Breast epithelium (tissue), 4 donors: ENCODE measurements around the gene CAMK2A. TPM values are rescaled to one million over a fixed set of nuclear protein-coding genes. Genes with fewer than 3 reads are reported as not detected.

Experiments used
- DNase-seq, 2 donors: peaks; one replicate each; pipeline ENCODE4 v3.0.0-alpha.2; 2019; ENCODE audit warnings: low spot score in 2 of 2
- H3K27ac ChIP-seq, 2 donors: fragments of 200-600 bp; sonication (generic) in 1 of 2; one replicate each; pipeline ENCODE4 v1.5.1; 2016 to 2019; ENCODE audit warnings: mild to moderate bottlenecking in 1 of 2
- H3K27me3 ChIP-seq, 2 donors: fragments of 200-600 bp; sonication (generic) in 1 of 2; one replicate each; pipeline versions ENCODE4 v1.5.1 to v1.6.0; 2017 to 2019; ENCODE audit warnings: control low read depth in 1 of 2, mild to moderate bottlenecking in 1 of 2
- H3K36me3 ChIP-seq: fragments of 200-600 bp; one replicate; pipeline ENCODE4 v1.5.1; 2019
- H3K4me1 ChIP-seq, 2 donors: fragments of 200-600 bp; sonication (generic); one replicate each; pipeline ENCODE4 v1.5.1; 2016 to 2019; ENCODE audit warnings: control low read depth in 1 of 2
- H3K4me3 ChIP-seq, 3 donors: fragments of 200-600 bp; sonication (generic); 1 replicate in 2 of 3; 2 replicates in 1 of 3; pipeline ENCODE4 v1.5.1; 2016 to 2019; ENCODE audit warnings: mild to moderate bottlenecking in 3 of 3, moderate library complexity in 2 of 3
- H3K9me3 ChIP-seq, 2 donors: fragments of 200-600 bp; sonication (generic) in 1 of 2; one replicate each; pipeline ENCODE4 v1.5.1; 2016 to 2019; ENCODE audit warnings: control low read depth in 1 of 2
- POLR2A ChIP-seq: fragments of 450-650 bp; IDR thresholded peaks from one replicate; pipeline ENCODE4 v1.6.1; 2016; ENCODE audit warnings: antibody characterized with exemption, mild to moderate bottlenecking, moderate library complexity
- POLR2AphosphoS5 ChIP-seq, 3 donors: sonication (generic); formaldehyde crosslinking; IDR thresholded peaks; one replicate each; pipeline ENCODE4 v1.6.1; 2017; ENCODE audit warnings: antibody characterized with exemption in 3 of 3
- intact Hi-C: fragments of 100-400 bp; cut with DNase I; formaldehyde crosslinking; loops from one replicate; pipeline ENCODE4 v1.15.1; 2023; ENCODE audit warnings: low total_unique reads
- total RNA-seq, 3 donors: library from RNA; depleted of rRNA; stranded (reverse); fragments of >200 nt; gene quantifications; one replicate each; pipeline ENCODE4 v1.1.0, GENCODE V29; 2016
- TF ChIP-seq, protein P1 (sequence below), 3 donors: fragments of 450-650 bp; IDR thresholded peaks; one replicate each; pipeline ENCODE4 v1.5.1; 2016 to 2017; ENCODE audit warnings: antibody characterized with exemption in 3 of 3, mild to moderate bottlenecking in 3 of 3, moderate library complexity in 3 of 3

The CAMK2A gene
- total RNA-seq, 3 donors from 2014 or later: under 0.01 TPM; not detected in 2

DNA sequence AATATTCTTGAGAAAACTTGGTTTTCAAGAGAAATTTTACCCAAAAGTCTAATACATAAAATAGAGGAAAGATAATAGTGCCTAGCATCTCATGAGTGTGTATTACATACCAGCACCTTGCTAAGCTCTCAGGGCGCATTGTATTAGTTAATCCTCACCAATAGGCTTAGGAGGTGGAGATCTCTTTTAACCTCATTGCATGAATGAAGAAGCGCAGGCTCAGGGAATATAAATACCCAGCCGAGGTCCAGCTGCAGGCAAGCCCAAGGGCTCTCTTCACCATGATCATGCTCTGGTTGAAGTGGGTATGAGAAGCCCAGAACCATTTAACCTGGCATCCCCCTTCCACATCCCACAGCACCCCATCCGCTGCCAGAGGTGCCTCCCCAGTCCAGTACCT lies 46.0 kb downstream of the CAMK2A start:
- Histone ChIP-seq H3K27me3 (no peaks in the 10 kb centered on the region), H3K4me1 (no peaks in the 10 kb centered on the region), H3K9me3 (no peaks in the 10 kb centered on the region), H3K27ac (no peak overlapping the region), H3K4me3 (no peak overlapping the region), H3K36me3 (no peaks in the 10 kb centered on the region)
- DNase-seq: no peak
- intact Hi-C loops: no loop called here
- TF ChIP-seq POLR2A (no peak), POLR2AphosphoS5 (IDR thresholded peaks at IDR 0.05) (no peak)
- TF ChIP-seq, protein P1, sequence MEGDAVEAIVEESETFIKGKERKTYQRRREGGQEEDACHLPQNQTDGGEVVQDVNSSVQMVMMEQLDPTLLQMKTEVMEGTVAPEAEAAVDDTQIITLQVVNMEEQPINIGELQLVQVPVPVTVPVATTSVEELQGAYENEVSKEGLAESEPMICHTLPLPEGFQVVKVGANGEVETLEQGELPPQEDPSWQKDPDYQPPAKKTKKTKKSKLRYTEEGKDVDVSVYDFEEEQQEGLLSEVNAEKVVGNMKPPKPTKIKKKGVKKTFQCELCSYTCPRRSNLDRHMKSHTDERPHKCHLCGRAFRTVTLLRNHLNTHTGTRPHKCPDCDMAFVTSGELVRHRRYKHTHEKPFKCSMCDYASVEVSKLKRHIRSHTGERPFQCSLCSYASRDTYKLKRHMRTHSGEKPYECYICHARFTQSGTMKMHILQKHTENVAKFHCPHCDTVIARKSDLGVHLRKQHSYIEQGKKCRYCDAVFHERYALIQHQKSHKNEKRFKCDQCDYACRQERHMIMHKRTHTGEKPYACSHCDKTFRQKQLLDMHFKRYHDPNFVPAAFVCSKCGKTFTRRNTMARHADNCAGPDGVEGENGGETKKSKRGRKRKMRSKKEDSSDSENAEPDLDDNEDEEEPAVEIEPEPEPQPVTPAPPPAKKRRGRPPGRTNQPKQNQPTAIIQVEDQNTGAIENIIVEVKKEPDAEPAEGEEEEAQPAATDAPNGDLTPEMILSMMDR (IDR thresholded peaks at IDR 0.05): no peak

DNA sequence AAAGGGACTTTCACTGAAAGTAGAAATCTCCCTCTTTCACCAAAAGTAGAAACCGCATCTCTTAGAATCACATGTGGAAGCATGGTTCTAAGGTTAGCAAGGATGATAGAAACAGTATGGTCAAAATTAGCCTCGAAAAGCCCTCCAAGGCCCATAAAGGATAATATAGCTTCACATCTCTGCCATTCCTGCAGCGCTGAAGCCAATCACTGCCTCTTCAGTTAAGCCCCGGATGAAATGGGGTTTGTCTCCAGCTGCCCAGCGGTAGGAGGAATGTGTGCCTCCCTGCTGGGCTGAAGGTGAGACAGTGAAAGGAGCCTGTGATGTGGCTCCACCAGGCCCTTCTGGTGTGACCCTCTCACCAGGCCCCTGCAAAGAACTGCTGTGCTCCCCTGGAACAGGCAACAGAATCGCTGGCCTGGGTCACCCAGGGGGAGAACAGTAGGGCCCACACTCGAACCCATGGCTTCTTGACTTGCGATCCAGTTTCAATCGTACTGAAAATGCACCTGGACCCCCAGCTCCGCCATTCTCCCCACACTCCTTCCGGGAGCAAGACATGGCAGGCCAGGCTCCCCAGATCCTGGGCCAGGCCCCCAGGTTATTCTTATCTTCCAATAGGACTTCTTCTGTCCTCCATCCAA lies 47.2 kb downstream of the CAMK2A start:
- Histone ChIP-seq H3K27ac (no peak overlapping the region), H3K27me3 (no peaks in the 10 kb centered on the region), H3K4me3 (no peak overlapping the region), H3K4me1 (no peaks in the 10 kb centered on the region), H3K9me3 (no peaks in the 10 kb centered on the region), H3K36me3 (no peaks in the 10 kb centered on the region)
- TF ChIP-seq, protein P1 (IDR thresholded peaks at IDR 0.05): no peak
- TF ChIP-seq POLR2AphosphoS5 (IDR thresholded peaks at IDR 0.05): no peak
- intact Hi-C loops: no loop called here
- no peak for DNase-seq

DNA sequence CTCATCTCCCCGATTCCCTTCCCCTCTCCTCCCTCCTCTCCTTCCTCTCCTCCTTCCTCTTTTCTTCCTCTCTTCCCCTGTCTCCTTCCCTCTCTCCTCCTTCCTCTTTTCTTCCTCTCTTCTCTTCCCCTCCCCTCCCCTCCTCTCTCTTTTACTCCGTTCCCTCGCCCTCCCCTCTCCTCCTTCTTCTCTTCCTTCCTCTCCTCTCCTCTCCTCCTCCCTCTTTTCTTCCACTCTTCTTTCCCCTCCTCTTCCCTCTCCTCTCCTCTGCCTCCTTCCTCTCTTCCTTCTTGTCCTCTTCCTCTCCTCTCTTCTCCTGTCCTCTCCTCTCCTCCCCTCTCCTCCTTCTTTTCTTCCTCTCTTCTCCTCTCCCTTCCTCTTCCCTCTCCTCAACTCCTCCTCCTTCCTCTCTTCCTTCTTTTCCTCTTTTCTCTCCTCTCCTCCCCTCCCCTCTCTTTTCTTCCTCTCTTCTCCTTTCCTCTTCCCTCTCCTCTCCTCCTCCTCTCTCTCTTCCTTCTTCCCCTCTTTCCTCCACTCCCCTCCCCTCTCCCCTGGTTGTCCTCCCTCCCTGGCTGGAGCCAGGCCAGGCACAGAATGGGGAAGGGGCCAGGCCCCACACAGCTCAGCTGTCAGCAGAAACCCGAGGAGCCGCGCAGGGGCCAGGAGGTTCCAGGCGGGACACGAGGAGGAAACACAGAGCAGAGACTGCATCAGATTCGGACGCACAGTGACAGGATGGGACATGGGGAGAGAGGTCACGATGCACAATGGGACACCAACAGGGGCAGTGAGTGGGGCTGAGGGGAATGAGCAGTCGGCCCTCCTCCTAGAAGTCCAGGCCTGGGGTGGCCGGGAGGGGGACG lies 48.0 kb downstream of the CAMK2A start:
- Histone ChIP-seq H3K36me3 (no peaks in the 10 kb centered on the region), H3K4me3 (no peak overlapping the region), H3K4me1 (no peaks in the 10 kb centered on the region), H3K9me3 (no peaks in the 10 kb centered on the region), H3K27ac (no peak overlapping the region), H3K27me3 (no peaks in the 10 kb centered on the region)
- intact Hi-C loops: no loop called here
- TF ChIP-seq POLR2A (no peak), POLR2AphosphoS5 (IDR thresholded peaks at IDR 0.05) (no peak)
- TF ChIP-seq, protein P1 (IDR thresholded peaks at IDR 0.05): no peak
- no peak for DNase-seq

DNA sequence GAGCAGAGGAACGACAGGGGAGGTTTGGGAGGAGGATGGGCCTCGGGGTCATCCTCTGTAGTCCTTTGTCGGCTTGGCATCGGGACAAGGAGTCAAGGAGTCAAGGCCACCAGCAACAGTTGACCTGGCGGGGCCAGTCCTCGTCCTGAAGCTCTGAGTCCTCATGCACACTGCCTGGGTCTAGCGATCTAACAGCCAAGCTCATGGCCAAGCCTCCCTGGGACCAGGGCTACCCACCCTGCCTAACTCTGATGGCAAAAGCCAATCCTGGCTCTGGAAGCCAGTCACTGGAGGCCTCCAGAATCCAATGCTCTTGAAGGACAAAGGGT lies 49.8 kb downstream of the CAMK2A start:
- Histone ChIP-seq H3K27ac (no peak overlapping the region), H3K9me3 (no peaks in the 10 kb centered on the region), H3K27me3 (no peaks in the 10 kb centered on the region), H3K36me3 (no peaks in the 10 kb centered on the region), H3K4me1 (no peaks in the 10 kb centered on the region), H3K4me3 (no peak overlapping the region)
- TF ChIP-seq, protein P1 (IDR thresholded peaks at IDR 0.05): no peak
- TF ChIP-seq POLR2A (no peak), POLR2AphosphoS5 (IDR thresholded peaks at IDR 0.05) (no peak)
- DNase-seq: no peak
- intact Hi-C loops: no loop called here

DNA sequence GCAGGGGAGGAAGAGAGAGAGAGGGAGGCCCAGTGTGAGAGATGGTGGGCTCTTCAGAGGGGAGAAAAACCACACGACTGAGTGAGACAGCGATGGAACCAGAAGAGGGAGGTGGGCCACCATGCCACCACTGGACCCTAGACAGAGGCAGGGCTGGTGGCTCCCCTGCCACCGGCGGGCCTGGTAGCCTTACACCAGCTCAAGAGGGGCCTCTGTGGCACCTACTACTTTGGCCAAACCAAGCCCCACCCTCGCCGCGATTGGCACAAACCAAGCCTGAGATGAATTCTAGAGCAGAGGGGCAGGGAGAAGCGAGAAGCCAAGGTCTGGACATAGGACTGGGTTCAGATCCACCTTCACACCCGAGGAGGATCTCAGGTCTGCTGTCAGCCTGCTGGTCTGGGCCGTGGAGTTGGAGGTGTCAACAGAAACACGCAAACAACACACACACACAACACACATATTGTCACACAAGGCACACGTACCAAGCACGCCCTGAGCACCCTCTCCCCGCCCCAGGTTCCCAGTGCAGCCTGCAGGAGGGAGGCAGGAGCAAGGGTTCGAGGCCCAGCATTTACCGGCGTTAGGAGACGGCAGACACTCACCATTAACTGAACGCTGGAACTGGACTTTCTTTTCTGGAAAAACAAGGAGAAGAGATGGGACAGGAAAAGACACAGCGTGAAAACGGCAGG lies 50.3 kb downstream of the CAMK2A start:
- H3K9me3 ChIP-seq: no peaks in the 10 kb centered on the region
- DNase-seq: no peak
- TF ChIP-seq POLR2AphosphoS5 (IDR thresholded peaks at IDR 0.05) (no peak), POLR2A (no peak)
- TF ChIP-seq, protein P1 (IDR thresholded peaks at IDR 0.05): no peak

More for the DNA sequence above, 50.3 kb downstream of the CAMK2A start:
- H3K27ac ChIP-seq: no peak overlapping the region
- no peaks in the 10 kb centered on the region for H3K27me3 ChIP-seq
- no peak overlapping the region for H3K4me3 ChIP-seq
- no peaks in the 10 kb centered on the region for H3K36me3 ChIP-seq
- intact Hi-C loops: no loop called here
- H3K4me1 ChIP-seq: no peaks in the 10 kb centered on the region
